AML-193 (cell line): ENCODE data around the gene ZNF302.

Experiments used
- DNase-seq, 2 experiments: peaks; one replicate each; lab custom pipeline; 2025; lab: John Stamatoyannopoulos, UW

The ZNF302 gene

DNA sequence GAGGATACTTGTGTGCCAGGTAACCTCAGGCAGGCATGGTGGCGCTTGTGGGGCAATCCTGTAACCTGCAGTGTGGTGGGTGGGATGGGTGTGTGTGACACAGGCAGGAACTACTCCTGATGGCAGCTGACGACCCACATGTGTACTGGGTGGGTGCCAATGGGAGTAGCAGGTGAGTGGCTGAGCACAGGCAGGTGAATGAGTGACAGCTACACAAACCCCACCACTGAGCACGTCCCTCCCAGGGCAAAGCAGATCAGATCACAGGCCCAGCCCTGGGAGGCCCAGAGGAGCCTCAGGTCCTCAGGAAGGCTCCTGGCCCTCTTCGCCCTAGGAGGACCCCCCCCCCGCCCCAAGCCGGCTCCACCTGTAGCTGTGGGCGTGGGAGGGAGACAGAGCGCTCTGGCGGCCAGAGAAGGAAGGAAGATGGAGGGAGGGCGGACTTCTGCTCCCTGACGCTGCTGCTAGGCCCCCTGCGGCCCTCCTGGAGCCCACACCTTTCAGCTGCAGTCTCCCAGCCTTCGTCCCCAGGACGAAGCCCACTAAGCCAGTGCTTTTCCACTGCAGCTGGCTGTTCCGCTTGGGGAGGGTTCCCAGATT is 55.2 kb downstream of the ZNF302 start:
- DNase-seq, result no peak

GRCh38 chr19:34733266-34733745 is 55.8 kb downstream of the ZNF302 start:
- DNase-seq, result peak; percentile 77 to 83

GRCh38 chr19:34733746-34734536 is 56.5 kb downstream of the ZNF302 start, which contains the start of gene ZNF181:
ZNF181 (plus strand) TSS chr19:34734243; CDS start chr19:34735038, 795 bp downstream.
- peak; percentile 89 to 92 for DNase-seq

DNA sequence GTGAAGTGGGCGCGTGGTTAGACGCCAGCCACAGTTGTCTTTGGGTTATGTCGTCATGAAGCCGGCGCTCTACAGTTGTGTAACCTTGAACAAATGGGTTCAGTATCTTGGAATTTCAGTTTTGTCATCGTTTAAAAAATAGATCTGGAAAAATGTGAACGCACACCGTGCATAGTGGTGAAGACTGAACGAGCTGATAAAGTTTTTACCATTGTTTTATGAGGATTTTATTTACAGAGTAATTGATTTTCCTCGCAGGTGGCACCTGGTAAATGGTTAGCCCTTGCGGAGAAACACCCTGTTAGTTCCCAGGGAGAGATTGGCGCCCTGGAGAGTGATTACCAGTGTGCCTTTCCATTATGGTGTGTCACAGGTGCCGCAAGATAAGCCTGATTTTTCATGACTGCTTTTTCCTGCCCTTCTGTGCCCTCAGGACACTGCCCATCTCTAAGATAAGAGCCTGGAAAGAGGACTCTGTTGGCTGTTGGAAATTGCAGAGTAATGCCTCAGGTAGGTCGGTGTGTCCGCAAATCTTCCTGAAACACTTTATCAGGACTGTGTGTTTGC is 57.1 kb downstream of the ZNF302 start:
- peak in 1 of 2 experiments; percentile 64 for DNase-seq
